ENCODE results near the gene OTOS. TPM values are rescaled to one million over a fixed set of nuclear protein-coding genes. Genes with fewer than 3 reads are reported as not detected.

OTOS gene
- total and polyA plus RNA-seq, 4 donors: not detected

Other genes with a start within 250 kb of the OTOS start
- gene NDUFA10, start 115.3 kb downstream of the OTOS start, total RNA-seq: 10 to 100 TPM; 70.1 to 80.8 TPM
- gene NDUFA10, start 115.3 kb downstream of the OTOS start, polyA plus RNA-seq: 100 to 1,000 TPM in 1 of 2 donors, 10 to 100 TPM in 1; 37.7 to 102 TPM
- not detected for gene OR6B2, start 110.2 kb downstream of the OTOS start, total RNA-seq
- gene OR6B2, start 110.2 kb downstream of the OTOS start, polyA plus RNA-seq: not detected
- gene OR6B3, start 87.1 kb downstream of the OTOS start, total RNA-seq: not detected
- gene OR6B3, start 87.1 kb downstream of the OTOS start, polyA plus RNA-seq: not detected
- 10 to 100 TPM; 83.7 to 94.0 TPM for gene COPS9, start 4.4 kb downstream of the OTOS start, total RNA-seq
- 100 to 1,000 TPM; 415 to 787 TPM for gene COPS9, start 4.4 kb downstream of the OTOS start, polyA plus RNA-seq

All from aorta (tissue), 4 donors.